A549 (cell line): Measurements from ENCODE around the gene FGFR4.

ENCODE experiments used
- CTCF ChIP-seq: fragments of >200 bp; sonication (Bioruptor Twin); formaldehyde crosslinking; IDR thresholded peaks from 3 replicates; pipeline ENCODE4 v1.5.1; 2016
- ESRRA ChIP-seq: fragments of 150-350 bp; IDR thresholded peaks from 2 replicates; pipeline ENCODE4 v1.6.1; 2014; ENCODE audit warnings: mild to moderate bottlenecking, low read length, borderline replicate concordance
- JUN ChIP-seq, 2 experiments: fragments of >200 bp; sonication (Bioruptor Twin); formaldehyde crosslinking; IDR thresholded peaks; 2 replicates in 1 of 2; 3 replicates in 1 of 2; pipeline ENCODE4 v1.6.1; 2016 to 2017
- PHF8 ChIP-seq: fragments of 200-600 bp; sonication (generic); IDR thresholded peaks from 2 replicates; pipeline ENCODE4 v1.6.1; 2016; ENCODE audit warnings: low read depth, mild to moderate bottlenecking, antibody characterized with exemption, moderate library complexity, borderline replicate concordance
- POLR2A ChIP-seq: IDR thresholded peaks from 2 replicates; pipeline ENCODE4 v1.6.1; 2012; ENCODE audit warnings: mild to moderate bottlenecking, low read length
- RAD21 ChIP-seq, 2 experiments: fragments of >200 bp in 1 of 2; sonication (Bioruptor Twin) in 1 of 2; formaldehyde crosslinking in 1 of 2; IDR thresholded peaks in 1 of 2; conservative IDR thresholded peaks in 1 of 2; 2 replicates in 1 of 2; 3 replicates in 1 of 2; pipeline ENCODE4 v1.6.1; 2012 to 2018; ENCODE audit warnings: inconsistent platforms in 1 of 2
- RCOR1 ChIP-seq: fragments of 150-350 bp; IDR thresholded peaks from 2 replicates; pipeline ENCODE4 v1.6.1; 2014; ENCODE audit warnings: antibody characterized with exemption, low read length, low read depth
- REST ChIP-seq: fragments of 200-600 bp; sonication (generic); IDR thresholded peaks from 2 replicates; pipeline ENCODE4 v1.6.1; 2016; ENCODE audit warnings: antibody characterized with exemption, mild to moderate bottlenecking, moderate library complexity
- USF2 ChIP-seq: fragments of 450-650 bp; IDR thresholded peaks from 2 replicates; pipeline ENCODE4 v1.6.1; 2014; ENCODE audit warnings: antibody characterized with exemption
- ZSCAN20 ChIP-seq: fragments of 250-450 bp; sonication (Bioruptor Pico); IDR thresholded peaks from 2 replicates; pipeline ENCODE4 v1.8.0; 2022; ENCODE audit warnings: mild to moderate bottlenecking, moderate library complexity

GRCh38 chr5:177132136-177133095, 45.7 kb downstream of the FGFR4 start:
- no peak for TF ChIP-seq ESRRA
- TF ChIP-seq POLR2A = no peak
- TF ChIP-seq ZSCAN20 (CRISPR knock-in tag) = no peak
- no peak for TF ChIP-seq RCOR1
- no peak for TF ChIP-seq CTCF
- TF ChIP-seq USF2 = no peak
- TF ChIP-seq REST = no peak
- TF ChIP-seq RAD21 (conservative IDR thresholded peaks at IDR 0.05 in 1 of 2, IDR thresholded peaks at IDR 0.05 in 1 of 2) = no peak
- no peak for TF ChIP-seq PHF8
- TF ChIP-seq JUN (IDR thresholded peaks at IDR 0.05) = no peak
